GM19324 (cell line): ENCODE data around the gene LHX2.

Experiments used
- ATAC-seq: cut with Tn5 transposase; IDR thresholded peaks from one replicate; pipeline ENCODE4 v1.9.1; 2021; ENCODE audit warnings: mild to moderate bottlenecking, moderate library complexity; ENCODE audit not compliant: unreplicated experiment, low FRiP score

Gene LHX2

GRCh38 chr9:124012368-124013301, 1.1 kb downstream of the LHX2 start:
- ATAC-seq: no peak

DNA sequence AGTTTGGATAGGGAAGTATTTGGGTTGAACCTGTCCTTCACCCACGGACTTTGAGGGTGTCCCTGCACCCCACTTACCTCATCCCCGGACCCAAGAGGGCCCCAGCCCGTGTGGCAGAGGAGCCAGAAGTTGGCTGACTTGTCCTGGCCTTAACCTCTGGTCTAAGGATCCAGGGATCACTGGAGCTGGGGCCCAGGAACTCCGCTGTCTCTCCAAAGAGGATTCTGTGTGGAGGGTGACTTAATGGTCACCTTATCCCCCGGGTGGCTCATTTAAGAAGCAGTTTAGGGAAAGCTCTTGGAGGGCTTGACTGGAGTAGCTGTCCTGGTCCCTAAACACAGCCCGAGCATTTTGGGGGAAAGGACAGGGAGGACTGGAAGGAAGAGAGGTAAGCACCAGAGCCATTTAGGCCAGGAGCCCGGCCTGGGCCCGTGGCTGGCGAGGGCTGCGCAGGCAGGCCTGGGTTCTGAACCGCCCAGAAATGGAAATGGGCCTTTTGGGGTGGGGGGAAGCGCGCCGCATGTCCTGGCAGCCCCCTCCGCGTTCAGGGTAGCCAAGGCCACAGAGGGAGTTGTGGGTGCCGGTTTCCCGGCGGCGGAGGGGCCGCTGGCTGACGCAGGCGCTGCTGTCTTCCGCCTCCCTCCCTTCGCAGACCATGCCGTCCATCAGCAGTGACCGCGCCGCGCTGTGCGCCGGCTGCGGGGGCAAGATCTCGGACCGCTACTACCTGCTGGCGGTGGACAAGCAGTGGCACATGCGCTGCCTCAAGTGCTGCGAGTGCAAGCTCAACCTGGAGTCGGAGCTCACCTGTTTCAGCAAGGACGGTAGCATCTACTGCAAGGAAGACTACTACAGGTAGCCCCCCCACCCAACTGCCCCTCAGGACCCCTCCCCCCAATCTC, 2.0 kb downstream of the LHX2 start:
- no peak for ATAC-seq

DNA sequence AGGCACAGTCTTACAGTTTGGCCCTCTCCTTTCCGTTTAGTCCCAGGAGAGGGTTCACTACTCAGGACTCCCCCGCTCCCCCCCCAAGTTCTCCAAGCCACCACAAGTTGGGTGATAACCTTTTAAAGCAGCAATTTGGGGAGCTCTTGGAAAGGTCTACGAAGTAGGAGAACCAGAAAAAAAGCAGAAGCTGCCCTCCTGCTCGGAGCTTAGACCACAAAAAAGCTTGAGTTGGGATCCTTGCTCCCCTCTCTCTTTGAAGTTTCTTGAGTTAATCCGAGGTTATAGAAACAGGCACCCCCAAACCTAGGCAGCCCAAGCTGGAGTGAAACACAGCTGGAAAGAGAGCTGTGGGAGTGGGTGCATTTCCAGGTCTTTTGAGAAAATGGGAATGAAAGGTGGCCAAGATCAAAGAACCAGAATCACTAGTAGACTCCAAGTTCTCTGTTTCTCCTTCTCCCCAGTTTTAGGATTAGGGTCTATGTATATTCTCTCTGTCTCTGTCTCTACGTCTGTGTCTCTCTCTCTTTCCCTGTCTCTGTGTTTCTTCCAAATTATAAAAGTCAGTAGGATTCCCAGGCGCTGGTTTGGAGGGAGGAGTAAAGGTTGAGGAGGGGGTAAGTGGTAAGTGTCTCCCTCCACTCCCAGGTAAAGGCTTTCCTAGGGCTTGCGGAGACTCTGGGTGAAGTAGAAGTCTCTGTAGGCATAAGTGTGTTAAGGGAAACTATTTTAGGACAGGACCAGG, 2.8 kb downstream of the LHX2 start:
- no peak for ATAC-seq

DNA sequence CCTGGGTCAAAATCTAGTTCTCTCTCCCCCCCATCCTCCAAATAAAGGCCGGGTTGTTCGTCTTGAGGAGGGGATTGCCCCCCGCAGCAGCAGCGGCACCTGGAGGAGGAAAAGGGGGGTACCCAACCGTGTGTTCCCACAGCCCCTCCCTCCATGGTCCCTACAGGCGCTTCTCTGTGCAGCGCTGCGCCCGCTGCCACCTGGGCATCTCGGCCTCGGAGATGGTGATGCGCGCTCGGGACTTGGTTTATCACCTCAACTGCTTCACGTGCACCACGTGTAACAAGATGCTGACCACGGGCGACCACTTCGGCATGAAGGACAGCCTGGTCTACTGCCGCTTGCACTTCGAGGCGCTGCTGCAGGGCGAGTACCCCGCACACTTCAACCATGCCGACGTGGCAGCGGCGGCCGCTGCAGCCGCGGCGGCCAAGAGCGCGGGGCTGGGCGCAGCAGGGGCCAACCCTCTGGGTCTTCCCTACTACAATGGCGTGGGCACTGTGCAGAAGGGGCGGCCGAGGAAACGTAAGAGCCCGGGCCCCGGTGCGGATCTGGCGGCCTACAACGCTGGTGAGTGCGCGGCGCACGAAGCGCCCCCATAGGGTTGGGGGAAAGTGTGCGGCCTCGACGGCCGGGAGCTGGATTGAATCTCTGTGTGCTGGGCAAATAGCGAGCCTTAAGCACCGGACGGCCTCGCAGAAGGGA, 3.5 kb downstream of the LHX2 start:
- ATAC-seq: no peak

DNA sequence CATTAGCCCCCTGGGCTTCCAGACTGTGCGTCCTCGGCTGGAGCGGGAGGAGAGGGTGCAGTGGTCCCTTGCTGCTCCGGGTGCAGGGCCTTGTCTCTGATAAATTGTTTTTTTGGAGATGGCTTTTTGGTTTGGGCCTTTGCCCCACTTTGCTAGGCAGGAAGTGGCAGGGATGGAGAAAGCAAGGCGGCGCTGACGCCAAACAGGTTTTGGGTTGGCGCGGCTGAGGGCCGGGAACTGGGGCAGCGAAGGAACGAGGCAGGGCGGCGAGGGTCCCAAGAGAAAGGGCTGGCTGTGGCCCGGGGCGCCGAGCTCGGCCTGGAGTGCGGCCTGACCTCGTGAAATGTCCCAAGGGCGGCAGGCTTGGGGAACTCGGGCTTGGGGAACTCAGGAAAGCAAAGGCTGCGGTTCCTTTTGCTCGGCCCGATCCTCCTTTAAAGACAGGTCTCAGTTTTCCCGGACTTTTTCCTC, 4.1 kb downstream of the LHX2 start:
- ATAC-seq: no peak

- no peak for ATAC-seq
Measured at GRCh38 chr9:124016175-124017050, 4.8 kb downstream of the LHX2 start.

GRCh38 chr9:124017051-124017928, 5.7 kb downstream of the LHX2 start:
- no peak for ATAC-seq

DNA sequence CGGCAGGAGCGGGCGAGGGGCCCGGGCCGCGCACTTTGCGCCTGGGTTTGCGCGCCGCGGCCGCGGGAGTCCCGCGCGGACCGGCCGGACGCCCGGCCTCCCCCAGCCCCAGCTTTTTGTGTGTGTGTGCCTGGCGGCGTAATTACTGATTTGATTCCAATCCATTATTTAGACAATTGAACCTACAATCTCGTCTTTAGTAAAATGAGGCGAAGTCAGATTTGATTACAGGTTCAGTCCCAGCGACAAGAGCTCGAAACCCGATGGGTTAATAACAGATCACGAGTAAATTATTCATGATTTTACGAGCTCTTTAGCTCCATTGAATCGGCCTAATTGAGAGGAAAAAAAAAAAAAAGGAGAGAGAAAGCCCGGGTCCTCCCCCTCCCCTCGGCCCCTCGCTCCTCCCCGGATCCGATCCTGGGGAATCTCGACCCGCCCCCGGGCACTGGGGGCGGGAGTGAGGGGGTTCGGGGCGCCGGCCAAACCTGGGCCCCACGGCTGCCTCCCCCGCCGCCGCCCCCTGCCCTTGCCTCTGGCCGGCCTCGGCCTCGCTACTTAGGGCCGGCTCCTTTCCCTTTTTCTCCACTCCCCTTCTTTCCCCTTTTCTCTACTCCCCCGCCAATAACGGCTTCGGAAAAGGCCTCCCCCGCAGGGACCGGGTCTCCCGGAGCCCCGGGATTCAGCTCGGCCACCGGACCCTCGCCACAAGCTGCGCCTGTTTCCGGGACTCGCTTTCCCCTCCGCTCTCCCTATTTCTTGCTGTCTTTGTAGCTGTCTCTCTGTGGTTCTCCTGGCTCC, 6.6 kb downstream of the LHX2 start:
- ATAC-seq: no peak

DNA sequence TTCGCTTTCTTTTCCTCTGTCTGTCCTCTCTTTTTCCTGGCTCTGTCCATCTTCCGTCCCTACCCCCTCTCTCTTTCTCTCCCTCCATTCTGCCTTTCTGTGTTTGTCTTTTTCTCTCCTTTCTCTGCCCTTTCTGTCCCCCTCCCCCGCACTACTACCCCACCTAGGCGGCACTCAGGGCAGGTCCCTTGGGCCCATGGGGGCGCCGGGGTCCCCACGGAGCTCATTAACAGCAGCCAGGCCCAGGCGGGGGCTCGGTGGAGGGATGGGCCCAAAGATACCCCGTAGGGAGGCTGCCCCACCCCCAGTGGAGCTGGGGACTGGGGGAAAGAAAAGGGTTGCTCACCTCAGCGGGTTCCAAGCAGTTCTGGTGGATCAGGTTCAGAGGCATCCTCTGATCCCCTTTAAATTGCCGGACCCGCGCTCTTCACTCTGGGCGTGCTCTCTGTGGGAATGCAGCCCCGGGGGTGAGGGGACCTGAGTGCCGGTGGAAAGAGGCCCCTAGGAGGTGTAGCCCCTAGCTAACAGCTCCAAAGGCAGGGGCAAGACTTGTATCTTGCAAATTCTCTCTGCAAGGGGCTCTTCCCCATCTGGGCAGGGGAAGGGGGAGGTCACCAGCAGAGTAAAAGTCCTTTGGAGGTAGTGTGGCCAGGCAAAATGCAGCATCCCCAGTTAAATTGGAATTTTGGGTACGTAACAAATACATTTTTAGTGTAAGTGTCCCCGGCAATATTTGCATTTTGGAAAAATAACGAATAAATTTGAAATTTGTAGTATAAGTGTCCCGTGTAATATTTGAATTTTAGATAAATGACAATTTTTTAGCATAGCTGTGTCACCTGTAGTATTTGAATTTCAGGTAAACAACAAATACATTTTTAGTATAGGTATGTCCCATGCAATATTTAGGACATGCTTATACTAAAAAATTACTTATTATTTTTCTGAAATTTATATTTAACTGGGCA, 7.4 kb downstream of the LHX2 start:
- ATAC-seq: no peak

GRCh38 chr9:124019771-124020519, 8.4 kb downstream of the LHX2 start:
- ATAC-seq: no peak

GRCh38 chr9:124020520-124021384, 9.2 kb downstream of the LHX2 start:
- no peak for ATAC-seq

- no peak for ATAC-seq
Measured at GRCh38 chr9:124021385-124021769, 9.8 kb downstream of the LHX2 start.

DNA sequence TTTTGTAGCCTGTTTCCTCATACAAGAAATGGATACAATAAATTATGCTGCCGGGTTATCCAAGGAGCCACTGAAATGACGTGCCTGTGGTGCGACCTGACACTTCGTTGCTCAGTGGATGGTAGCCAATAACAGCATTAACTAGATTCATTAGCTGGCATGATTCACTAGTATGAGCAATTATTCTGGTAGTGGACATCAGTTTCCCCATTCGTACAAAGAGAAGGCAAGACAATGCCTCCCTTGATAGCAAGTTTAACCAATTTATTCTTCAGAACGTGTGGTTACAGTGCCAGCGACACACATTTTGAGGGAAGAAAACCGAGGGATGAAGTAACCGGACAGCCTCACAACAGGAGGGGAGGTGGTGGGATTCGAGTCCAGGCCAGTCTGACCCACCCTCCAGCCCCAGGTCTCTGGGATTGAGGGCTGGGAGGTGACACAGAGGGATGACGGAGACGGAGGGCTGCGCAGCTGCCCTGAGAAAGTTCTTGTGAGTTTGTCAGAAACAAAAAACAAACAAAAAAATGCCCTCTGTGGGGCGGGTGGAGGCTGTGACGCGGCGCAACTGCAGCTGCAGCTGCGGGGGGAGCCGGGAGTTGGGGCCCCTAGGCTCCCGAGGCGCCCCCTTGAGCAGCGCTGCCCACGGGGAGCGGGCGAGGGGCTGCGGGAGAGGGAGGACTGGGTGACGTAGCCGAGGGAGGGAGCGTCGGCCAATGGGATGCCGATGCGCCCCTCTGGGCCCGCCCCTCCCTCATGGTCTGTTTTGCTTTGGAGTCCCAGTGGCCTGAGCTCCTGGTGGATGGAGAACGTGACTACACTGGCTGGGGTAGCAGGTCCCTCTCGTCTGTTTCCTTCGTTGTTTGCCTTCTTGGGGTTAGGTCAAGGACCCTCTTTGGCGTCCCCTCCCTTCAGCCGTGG, 10.9 kb downstream of the LHX2 start:
- no peak for ATAC-seq
